A549 (cell line): ENCODE measurements around the gene TMTC2.
"Not testable (repeated sequence)": the region's sequence is repeated elsewhere in the genome, so short reads cannot be mapped to it uniquely, and the experiment has no call there.

ENCODE experiments used
- CHD2 ChIP-seq: fragments of 150-350 bp; IDR thresholded peaks from 2 replicates; pipeline ENCODE4 v1.6.1; 2014; ENCODE audit warnings: low read length; ENCODE audit not compliant: partially characterized antibody
- CHD4 ChIP-seq: fragments of 200-600 bp; sonication (generic); IDR thresholded peaks from 2 replicates; pipeline ENCODE4 v1.6.1; 2016; ENCODE audit warnings: antibody characterized with exemption, mild to moderate bottlenecking, borderline replicate concordance
- EHF ChIP-seq: fragments of 250-450 bp; sonication (Bioruptor Pico); IDR thresholded peaks from 2 replicates; pipeline ENCODE4 v1.5.0; 2020; ENCODE audit warnings: mild to moderate bottlenecking
- EP300 ChIP-seq, 2 experiments: fragments of >200 bp; sonication (Bioruptor Twin); formaldehyde crosslinking; IDR thresholded peaks; 2 replicates in 1 of 2; 3 replicates in 1 of 2; pipeline ENCODE4 v1.6.1; 2016 to 2017
- HDAC2 ChIP-seq: fragments of 200-600 bp; sonication (generic); IDR thresholded peaks from 2 replicates; pipeline ENCODE4 v1.6.1; 2016
- MYC ChIP-seq: IDR thresholded peaks from 2 replicates; pipeline ENCODE4 v1.6.1; 2012; ENCODE audit warnings: mild to moderate bottlenecking, inconsistent platforms, low read length, improper control_type of control experiment, borderline replicate concordance
- NFE2L2 ChIP-seq: fragments of 150-350 bp; conservative IDR thresholded peaks from 2 replicates; pipeline ENCODE4 v1.6.1; 2014; ENCODE audit warnings: low read length
- NR3C1 ChIP-seq: fragments of >200 bp; sonication (Bioruptor Twin); formaldehyde crosslinking; IDR thresholded peaks from 3 replicates; pipeline ENCODE4 v1.6.1; 2017
- POLR2A ChIP-seq: IDR thresholded peaks from 2 replicates; pipeline ENCODE4 v1.6.1; 2012; ENCODE audit warnings: mild to moderate bottlenecking, low read length
- TF ChIP-seq, protein P1 (sequence below): fragments of >200 bp; sonication (Bioruptor Twin); formaldehyde crosslinking; IDR thresholded peaks from 3 replicates; pipeline ENCODE4 v1.5.1; 2016
- TF ChIP-seq, protein P2 (sequence below): IDR thresholded peaks from 2 replicates; pipeline ENCODE4 v1.6.1; 2012
- TF ChIP-seq, protein P3 (sequence below): fragments of 450-650 bp; IDR thresholded peaks from 2 replicates; pipeline ENCODE4 v1.6.1; 2014; ENCODE audit warnings: antibody characterized with exemption
- TF ChIP-seq, protein P4 (sequence below): fragments of 200-600 bp; sonication (generic); IDR thresholded peaks from 2 replicates; pipeline ENCODE4 v1.6.1; 2016; ENCODE audit warnings: antibody characterized with exemption, mild to moderate bottlenecking, moderate library complexity
- TF ChIP-seq, protein P5 (sequence below): IDR thresholded peaks from 2 replicates; pipeline ENCODE4 v1.6.1; 2012

DNA sequence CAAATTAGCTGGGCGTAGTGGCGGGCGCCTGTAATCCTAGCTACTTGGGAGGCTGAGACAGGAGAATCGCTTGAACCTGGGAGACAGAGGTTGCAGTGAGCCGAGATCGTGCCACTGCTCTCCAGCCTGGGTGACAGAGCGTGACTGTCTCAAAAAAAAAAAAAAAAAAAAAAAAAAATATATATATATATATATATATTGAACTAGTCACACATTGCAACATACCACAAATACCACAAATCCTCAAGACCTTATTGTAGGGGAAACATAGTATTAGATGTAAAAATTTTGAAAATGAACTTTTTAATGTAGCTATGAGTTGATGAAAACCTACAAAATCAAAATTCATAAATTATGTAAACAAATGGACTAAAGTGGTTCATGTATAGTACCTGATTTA lies 158.4 kb downstream of the TMTC2 start:
- TF ChIP-seq CHD2; POLR2A; EP300 (IDR thresholded peaks at IDR 0.05); HDAC2; NR3C1; NFE2L2; CHD4; EHF; MYC: not testable (repeated sequence)
- TF ChIP-seq, protein P1, sequence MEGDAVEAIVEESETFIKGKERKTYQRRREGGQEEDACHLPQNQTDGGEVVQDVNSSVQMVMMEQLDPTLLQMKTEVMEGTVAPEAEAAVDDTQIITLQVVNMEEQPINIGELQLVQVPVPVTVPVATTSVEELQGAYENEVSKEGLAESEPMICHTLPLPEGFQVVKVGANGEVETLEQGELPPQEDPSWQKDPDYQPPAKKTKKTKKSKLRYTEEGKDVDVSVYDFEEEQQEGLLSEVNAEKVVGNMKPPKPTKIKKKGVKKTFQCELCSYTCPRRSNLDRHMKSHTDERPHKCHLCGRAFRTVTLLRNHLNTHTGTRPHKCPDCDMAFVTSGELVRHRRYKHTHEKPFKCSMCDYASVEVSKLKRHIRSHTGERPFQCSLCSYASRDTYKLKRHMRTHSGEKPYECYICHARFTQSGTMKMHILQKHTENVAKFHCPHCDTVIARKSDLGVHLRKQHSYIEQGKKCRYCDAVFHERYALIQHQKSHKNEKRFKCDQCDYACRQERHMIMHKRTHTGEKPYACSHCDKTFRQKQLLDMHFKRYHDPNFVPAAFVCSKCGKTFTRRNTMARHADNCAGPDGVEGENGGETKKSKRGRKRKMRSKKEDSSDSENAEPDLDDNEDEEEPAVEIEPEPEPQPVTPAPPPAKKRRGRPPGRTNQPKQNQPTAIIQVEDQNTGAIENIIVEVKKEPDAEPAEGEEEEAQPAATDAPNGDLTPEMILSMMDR: not testable (repeated sequence)
- TF ChIP-seq, protein P2, sequence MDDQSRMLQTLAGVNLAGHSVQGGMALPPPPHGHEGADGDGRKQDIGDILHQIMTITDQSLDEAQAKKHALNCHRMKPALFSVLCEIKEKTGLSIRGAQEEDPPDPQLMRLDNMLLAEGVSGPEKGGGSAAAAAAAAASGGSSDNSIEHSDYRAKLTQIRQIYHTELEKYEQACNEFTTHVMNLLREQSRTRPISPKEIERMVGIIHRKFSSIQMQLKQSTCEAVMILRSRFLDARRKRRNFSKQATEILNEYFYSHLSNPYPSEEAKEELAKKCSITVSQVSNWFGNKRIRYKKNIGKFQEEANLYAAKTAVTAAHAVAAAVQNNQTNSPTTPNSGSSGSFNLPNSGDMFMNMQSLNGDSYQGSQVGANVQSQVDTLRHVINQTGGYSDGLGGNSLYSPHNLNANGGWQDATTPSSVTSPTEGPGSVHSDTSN: not testable (repeated sequence)
- TF ChIP-seq, protein P3, sequence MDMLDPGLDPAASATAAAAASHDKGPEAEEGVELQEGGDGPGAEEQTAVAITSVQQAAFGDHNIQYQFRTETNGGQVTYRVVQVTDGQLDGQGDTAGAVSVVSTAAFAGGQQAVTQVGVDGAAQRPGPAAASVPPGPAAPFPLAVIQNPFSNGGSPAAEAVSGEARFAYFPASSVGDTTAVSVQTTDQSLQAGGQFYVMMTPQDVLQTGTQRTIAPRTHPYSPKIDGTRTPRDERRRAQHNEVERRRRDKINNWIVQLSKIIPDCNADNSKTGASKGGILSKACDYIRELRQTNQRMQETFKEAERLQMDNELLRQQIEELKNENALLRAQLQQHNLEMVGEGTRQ: not testable (repeated sequence)
- TF ChIP-seq, protein P4, sequence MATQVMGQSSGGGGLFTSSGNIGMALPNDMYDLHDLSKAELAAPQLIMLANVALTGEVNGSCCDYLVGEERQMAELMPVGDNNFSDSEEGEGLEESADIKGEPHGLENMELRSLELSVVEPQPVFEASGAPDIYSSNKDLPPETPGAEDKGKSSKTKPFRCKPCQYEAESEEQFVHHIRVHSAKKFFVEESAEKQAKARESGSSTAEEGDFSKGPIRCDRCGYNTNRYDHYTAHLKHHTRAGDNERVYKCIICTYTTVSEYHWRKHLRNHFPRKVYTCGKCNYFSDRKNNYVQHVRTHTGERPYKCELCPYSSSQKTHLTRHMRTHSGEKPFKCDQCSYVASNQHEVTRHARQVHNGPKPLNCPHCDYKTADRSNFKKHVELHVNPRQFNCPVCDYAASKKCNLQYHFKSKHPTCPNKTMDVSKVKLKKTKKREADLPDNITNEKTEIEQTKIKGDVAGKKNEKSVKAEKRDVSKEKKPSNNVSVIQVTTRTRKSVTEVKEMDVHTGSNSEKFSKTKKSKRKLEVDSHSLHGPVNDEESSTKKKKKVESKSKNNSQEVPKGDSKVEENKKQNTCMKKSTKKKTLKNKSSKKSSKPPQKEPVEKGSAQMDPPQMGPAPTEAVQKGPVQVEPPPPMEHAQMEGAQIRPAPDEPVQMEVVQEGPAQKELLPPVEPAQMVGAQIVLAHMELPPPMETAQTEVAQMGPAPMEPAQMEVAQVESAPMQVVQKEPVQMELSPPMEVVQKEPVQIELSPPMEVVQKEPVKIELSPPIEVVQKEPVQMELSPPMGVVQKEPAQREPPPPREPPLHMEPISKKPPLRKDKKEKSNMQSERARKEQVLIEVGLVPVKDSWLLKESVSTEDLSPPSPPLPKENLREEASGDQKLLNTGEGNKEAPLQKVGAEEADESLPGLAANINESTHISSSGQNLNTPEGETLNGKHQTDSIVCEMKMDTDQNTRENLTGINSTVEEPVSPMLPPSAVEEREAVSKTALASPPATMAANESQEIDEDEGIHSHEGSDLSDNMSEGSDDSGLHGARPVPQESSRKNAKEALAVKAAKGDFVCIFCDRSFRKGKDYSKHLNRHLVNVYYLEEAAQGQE: not testable (repeated sequence)
- TF ChIP-seq, protein P5, sequence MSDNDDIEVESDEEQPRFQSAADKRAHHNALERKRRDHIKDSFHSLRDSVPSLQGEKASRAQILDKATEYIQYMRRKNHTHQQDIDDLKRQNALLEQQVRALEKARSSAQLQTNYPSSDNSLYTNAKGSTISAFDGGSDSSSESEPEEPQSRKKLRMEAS: not testable (repeated sequence)
